HL-60 (cell line): Measurements from ENCODE around the gene PARP1.

Experiments
- DNase-seq, 2 experiments: peaks; one replicate each; pipeline ENCODE4 v3.0.0-alpha.2; 2010 to 2020; ENCODE audit warnings: low read depth in 1 of 2, low spot score in 1 of 2
- H3K27ac ChIP-seq: fragments of 250-450 bp; sonication (Bioruptor Pico); replicated peaks from 2 replicates; pipeline ENCODE4 v1.5.1; 2020; ENCODE audit warnings: mild to moderate bottlenecking, moderate library complexity
- H3K27me3 ChIP-seq: fragments of 250-450 bp; sonication (Bioruptor Pico); 2 replicates; pipeline ENCODE4 v1.5.1; 2021; ENCODE audit warnings: mild to moderate bottlenecking, moderate library complexity; ENCODE audit not compliant: insufficient read depth, poor library complexity, severe bottlenecking
- H3K4me3 ChIP-seq: replicated peaks from 2 replicates; pipeline ENCODE4 v1.5.1; 2011; ENCODE audit warnings: mild to moderate bottlenecking, control low read depth, low read length; ENCODE audit not compliant: insufficient read depth
- GABPA ChIP-seq: IDR thresholded peaks from 2 replicates; pipeline ENCODE4 v1.6.1; 2012; ENCODE audit warnings: low read depth
- POLR2AphosphoS5 ChIP-seq: IDR thresholded peaks from 2 replicates; pipeline ENCODE4 v1.6.1; 2012; ENCODE audit warnings: low read depth
- SPI1 ChIP-seq: IDR thresholded peaks from 2 replicates; pipeline ENCODE4 v1.6.1; 2012; ENCODE audit warnings: low read depth, mild to moderate bottlenecking, borderline replicate concordance
- TF ChIP-seq, protein P1 (sequence below): IDR thresholded peaks from 2 replicates; pipeline ENCODE4 v1.6.1; 2012; ENCODE audit warnings: low read depth; ENCODE audit not compliant: insufficient replicate concordance
- TF ChIP-seq, protein P2 (sequence below): IDR thresholded peaks from one replicate; pipeline ENCODE4 v1.5.1; 2011; ENCODE audit warnings: low read length, control low read depth, inconsistent platforms; ENCODE audit not compliant: insufficient read depth

PARP1 gene

DNA sequence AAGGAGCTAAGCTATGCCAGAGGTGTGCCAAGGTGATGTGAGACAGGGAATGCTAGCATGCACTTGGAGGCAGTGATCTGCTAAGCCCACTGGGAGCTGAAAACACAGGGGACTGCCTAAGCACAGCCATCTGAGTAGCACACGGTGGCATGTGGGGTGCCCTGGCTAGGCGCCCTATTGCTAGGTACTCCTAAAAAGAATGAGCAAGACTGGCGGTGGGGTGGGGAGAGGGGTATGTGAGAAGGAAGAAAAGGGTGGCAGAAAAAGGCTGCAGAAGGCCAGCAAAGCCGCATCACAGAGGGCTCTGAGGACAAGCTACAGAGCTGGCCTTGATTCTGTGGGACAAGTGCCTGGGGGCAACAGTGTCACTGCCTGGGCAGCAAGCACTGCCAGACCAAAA, 23.9 kb downstream of the PARP1 start:
- TF ChIP-seq GABPA: no peak
- no peak for TF ChIP-seq POLR2AphosphoS5
- TF ChIP-seq, protein P1, sequence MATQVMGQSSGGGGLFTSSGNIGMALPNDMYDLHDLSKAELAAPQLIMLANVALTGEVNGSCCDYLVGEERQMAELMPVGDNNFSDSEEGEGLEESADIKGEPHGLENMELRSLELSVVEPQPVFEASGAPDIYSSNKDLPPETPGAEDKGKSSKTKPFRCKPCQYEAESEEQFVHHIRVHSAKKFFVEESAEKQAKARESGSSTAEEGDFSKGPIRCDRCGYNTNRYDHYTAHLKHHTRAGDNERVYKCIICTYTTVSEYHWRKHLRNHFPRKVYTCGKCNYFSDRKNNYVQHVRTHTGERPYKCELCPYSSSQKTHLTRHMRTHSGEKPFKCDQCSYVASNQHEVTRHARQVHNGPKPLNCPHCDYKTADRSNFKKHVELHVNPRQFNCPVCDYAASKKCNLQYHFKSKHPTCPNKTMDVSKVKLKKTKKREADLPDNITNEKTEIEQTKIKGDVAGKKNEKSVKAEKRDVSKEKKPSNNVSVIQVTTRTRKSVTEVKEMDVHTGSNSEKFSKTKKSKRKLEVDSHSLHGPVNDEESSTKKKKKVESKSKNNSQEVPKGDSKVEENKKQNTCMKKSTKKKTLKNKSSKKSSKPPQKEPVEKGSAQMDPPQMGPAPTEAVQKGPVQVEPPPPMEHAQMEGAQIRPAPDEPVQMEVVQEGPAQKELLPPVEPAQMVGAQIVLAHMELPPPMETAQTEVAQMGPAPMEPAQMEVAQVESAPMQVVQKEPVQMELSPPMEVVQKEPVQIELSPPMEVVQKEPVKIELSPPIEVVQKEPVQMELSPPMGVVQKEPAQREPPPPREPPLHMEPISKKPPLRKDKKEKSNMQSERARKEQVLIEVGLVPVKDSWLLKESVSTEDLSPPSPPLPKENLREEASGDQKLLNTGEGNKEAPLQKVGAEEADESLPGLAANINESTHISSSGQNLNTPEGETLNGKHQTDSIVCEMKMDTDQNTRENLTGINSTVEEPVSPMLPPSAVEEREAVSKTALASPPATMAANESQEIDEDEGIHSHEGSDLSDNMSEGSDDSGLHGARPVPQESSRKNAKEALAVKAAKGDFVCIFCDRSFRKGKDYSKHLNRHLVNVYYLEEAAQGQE: no peak
- no peak for TF ChIP-seq SPI1
- TF ChIP-seq, protein P2, sequence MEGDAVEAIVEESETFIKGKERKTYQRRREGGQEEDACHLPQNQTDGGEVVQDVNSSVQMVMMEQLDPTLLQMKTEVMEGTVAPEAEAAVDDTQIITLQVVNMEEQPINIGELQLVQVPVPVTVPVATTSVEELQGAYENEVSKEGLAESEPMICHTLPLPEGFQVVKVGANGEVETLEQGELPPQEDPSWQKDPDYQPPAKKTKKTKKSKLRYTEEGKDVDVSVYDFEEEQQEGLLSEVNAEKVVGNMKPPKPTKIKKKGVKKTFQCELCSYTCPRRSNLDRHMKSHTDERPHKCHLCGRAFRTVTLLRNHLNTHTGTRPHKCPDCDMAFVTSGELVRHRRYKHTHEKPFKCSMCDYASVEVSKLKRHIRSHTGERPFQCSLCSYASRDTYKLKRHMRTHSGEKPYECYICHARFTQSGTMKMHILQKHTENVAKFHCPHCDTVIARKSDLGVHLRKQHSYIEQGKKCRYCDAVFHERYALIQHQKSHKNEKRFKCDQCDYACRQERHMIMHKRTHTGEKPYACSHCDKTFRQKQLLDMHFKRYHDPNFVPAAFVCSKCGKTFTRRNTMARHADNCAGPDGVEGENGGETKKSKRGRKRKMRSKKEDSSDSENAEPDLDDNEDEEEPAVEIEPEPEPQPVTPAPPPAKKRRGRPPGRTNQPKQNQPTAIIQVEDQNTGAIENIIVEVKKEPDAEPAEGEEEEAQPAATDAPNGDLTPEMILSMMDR: no peak
- Histone ChIP-seq H3K4me3 (no peak overlapping the region), H3K27ac (no peak overlapping the region), H3K27me3 (no peaks in the 10 kb centered on the region)
- no peak for DNase-seq

DNA sequence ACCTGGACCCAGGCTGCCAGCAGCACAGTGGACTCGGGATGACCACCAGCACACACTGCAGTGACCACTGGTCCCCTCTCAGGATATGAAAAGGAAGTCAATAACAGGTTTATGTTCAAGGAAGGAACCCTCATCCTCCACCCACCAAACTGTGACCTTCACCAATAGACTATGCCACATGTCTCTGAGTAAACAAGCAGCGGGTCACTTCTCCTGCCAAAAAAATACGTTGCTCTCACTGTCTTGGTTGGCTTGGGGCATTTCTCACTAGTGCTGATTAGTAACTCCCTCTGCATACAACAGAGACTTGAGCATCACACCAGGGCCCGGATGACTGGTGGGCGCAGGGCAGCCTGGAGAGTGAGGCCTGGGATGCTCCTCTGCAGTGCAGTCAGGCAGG, 25.9 kb downstream of the PARP1 start:
- Histone ChIP-seq H3K27me3 (no peaks in the 10 kb centered on the region), H3K27ac (no peak overlapping the region), H3K4me3 (no peak overlapping the region)
- TF ChIP-seq, protein P1: no peak
- TF ChIP-seq, protein P2: no peak
- TF ChIP-seq POLR2AphosphoS5: no peak
- no peak for TF ChIP-seq SPI1
- TF ChIP-seq GABPA: no peak
- DNase-seq: no peak

DNA sequence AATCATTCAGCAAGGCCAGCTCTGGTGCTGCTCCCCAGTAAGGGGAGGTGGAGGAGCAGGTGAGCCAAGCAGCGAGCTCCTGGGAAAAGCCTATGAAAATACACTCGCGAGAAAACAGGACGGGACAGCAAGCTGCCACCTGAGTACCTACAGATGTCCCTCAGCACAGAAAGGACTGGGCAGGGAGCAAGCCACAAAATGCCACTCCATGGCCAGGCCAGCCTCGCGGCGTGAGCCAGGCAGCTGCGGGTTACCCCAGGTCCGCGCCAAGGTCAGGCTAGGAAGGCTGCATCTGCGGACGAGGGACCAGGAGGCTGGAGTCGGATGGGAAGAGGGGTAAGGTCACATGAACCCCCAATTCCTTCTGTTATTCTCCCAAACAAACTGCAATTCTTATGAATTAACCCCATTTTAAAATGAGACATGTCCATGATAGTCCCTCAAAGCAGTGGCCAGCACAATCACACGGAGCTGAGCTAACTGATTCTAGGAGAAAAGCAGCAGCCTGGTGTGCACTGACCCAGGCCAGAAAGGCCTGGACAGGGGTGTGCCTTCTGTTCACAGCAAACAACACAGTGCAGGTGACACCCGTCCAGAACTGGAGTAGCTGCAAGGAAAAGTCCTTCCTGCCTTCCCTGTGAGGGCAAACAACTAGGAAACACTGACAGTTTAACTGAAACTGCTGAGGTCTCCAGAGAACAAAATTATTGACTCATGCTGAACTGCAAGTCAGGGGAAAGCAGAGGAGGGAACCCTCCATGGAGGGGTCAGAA, 26.5 kb downstream of the PARP1 start:
- DNase-seq: no peak
- no peaks in the 10 kb centered on the region for H3K27me3 ChIP-seq
- no peak for TF ChIP-seq POLR2AphosphoS5
- TF ChIP-seq, protein P1: no peak
- TF ChIP-seq, protein P2: no peak
- no peak for TF ChIP-seq GABPA
- no peak for TF ChIP-seq SPI1
- H3K4me3 ChIP-seq: no peak overlapping the region
- no peak overlapping the region for H3K27ac ChIP-seq
